Measurements from ENCODE around the gene CGREF1. TPM values are rescaled to one million over a fixed set of nuclear protein-coding genes. Genes with fewer than 3 reads are reported as not detected.

CGREF1 gene
- total RNA-seq, 4 donors from 2014 or later = 0.50 to 1.4 (median 0.92) TPM; not detected in 1

GRCh38 chr2:27127883-27128667, 9.1 kb upstream of the CGREF1 start:
- Histone ChIP-seq H3K9me3 (no peaks in the 10 kb centered on the region), H3K27me3 (no peaks in the 10 kb centered on the region), H3K4me3 (no peak overlapping the region), H3K27ac (replicated peaks in 1 of 4) (no peak overlapping the region), H3K36me3 (peaks cover 24 to 39% (median 34%) of the 10 kb centered on the region in 4 donors), H3K4me1 (peaks cover 5 to 21% (median 18%) of the 10 kb centered on the region in 4 donors)
- DNase-seq (ENCODE audit: extremely low spot score) = no peak
- 89% methylated on average over 7 of the region's 9 CpGs for WGBS
- intact Hi-C loops (cut with DNase I) = no loop called here
- TF ChIP-seq POLR2A (IDR thresholded peaks at IDR 0.05; ENCODE audit: low read depth) (no peak), EP300 (IDR thresholded peaks at IDR 0.05) (no peak), POLR2AphosphoS5 (IDR thresholded peaks at IDR 0.05) (no peak), CTCF (IDR thresholded peaks at IDR 0.05) (no peak)

- no peaks in the 10 kb centered on the region for H3K27me3 ChIP-seq
- intact Hi-C loops (cut with DNase I) = no loop called here
- WGBS = 65% methylated on average over 5 of the region's 5 CpGs
- H3K4me3 ChIP-seq = no peak overlapping the region
- peaks cover 10 to 24% (median 19%) of the 10 kb centered on the region in 4 donors for H3K36me3 ChIP-seq
- no peak overlapping the region for H3K27ac ChIP-seq (replicated peaks in 1 of 4)
- peaks cover 3 to 12% (median 11%) of the 10 kb centered on the region in 4 donors for H3K4me1 ChIP-seq
- no peaks in the 10 kb centered on the region for H3K9me3 ChIP-seq
- no peak for DNase-seq (ENCODE audit: extremely low spot score)
- TF ChIP-seq POLR2A (IDR thresholded peaks at IDR 0.05; ENCODE audit: low read depth) = no peak
- no peak for TF ChIP-seq POLR2AphosphoS5 (IDR thresholded peaks at IDR 0.05)
- TF ChIP-seq CTCF (IDR thresholded peaks at IDR 0.05) = no peak
- TF ChIP-seq EP300 (IDR thresholded peaks at IDR 0.05) = no peak
These were observed 7.4 kb upstream of the CGREF1 start for GRCh38 chr2:27126252-27126710.

GRCh38 chr2:27125104-27125503, 6.2 kb upstream of the CGREF1 start:
- no peak for TF ChIP-seq POLR2AphosphoS5 (IDR thresholded peaks at IDR 0.05)
- TF ChIP-seq EP300 (IDR thresholded peaks at IDR 0.05) = no peak
- TF ChIP-seq POLR2A (IDR thresholded peaks at IDR 0.05; ENCODE audit: low read depth) = no peak
- TF ChIP-seq CTCF (IDR thresholded peaks at IDR 0.05) = no peak
- Histone ChIP-seq H3K36me3 (peaks cover 0 to 12% (median 7%) of the 10 kb centered on the region in 4 donors), H3K9me3 (no peaks in the 10 kb centered on the region), H3K4me3 (no peak overlapping the region), H3K27ac (replicated peaks in 1 of 4) (no peak overlapping the region), H3K4me1 (peaks cover 3 to 12% (median 11%) of the 10 kb centered on the region in 4 donors), H3K27me3 (no peaks in the 10 kb centered on the region)
- intact Hi-C loops (cut with DNase I) = no loop called here
- no peak for DNase-seq (ENCODE audit: extremely low spot score)
- 93% methylated on average over 3 of the region's 3 CpGs for WGBS

GRCh38 chr2:27123302-27124150, 4.6 kb upstream of the CGREF1 start, which contains the start of gene ABHD1:
Gene ABHD1 (plus strand): TSS chr2:27123815. CDS start chr2:27123949, 134 bp downstream.
- Histone ChIP-seq H3K4me3 (peak within 1 kb of the TSS; percentile 56 to 84 (median 68)), H3K4me1 (peaks cover 4 to 21% (median 19%) of the 10 kb centered on the region in 4 donors), H3K27me3 (peaks cover 0 to 13% (median under 1%) of the 10 kb centered on the region in 4 donors), H3K9me3 (no peaks in the 10 kb centered on the region), H3K36me3 (no peaks in the 10 kb centered on the region), H3K27ac (replicated peaks in 1 of 4) (peak within 1 kb of the TSS; percentile 20 to 52 (median 40))
- WGBS = 40% methylated on average over 8 of the region's 47 CpGs
- DNase-seq (ENCODE audit: extremely low spot score) = no peak
- intact Hi-C loops (cut with DNase I) = no loop called here
- TF ChIP-seq CTCF (IDR thresholded peaks at IDR 0.05) (no peak), EP300 (IDR thresholded peaks at IDR 0.05) (no peak), POLR2A (IDR thresholded peaks at IDR 0.05; ENCODE audit: low read depth) (no peak), POLR2AphosphoS5 (IDR thresholded peaks at IDR 0.05) (peak in 1 of 2 donors; percentile 40)
